SK-N-SH treated with all-trans-retinoic acid at 6 μM for 48 hours (cell line): ENCODE results near the gene GRAMD1B.

Experiments
- BACH2 ChIP-seq: fragments of 250-450 bp; sonication (Bioruptor Pico); IDR thresholded peaks from 2 replicates; pipeline ENCODE4 v1.9.0; 2021; ENCODE audit warnings: mild to moderate bottlenecking, borderline replicate concordance
- CREB5 ChIP-seq: fragments of 250-450 bp; sonication (Bioruptor Pico); IDR thresholded peaks from 2 replicates; pipeline ENCODE4 v1.5.1; 2020; ENCODE audit warnings: low read depth, mild to moderate bottlenecking, moderate library complexity
- RARB ChIP-seq: fragments of 250-450 bp; sonication (Bioruptor Pico); IDR thresholded peaks from 2 replicates; pipeline ENCODE4 v1.8.0; 2021; ENCODE audit warnings: mild to moderate bottlenecking, moderate library complexity
- TOX ChIP-seq: fragments of 250-450 bp; sonication (Bioruptor Pico); IDR thresholded peaks from 2 replicates; pipeline ENCODE4 v1.8.0; 2021; ENCODE audit warnings: mild to moderate bottlenecking, moderate library complexity, borderline replicate concordance
- ZNF565 ChIP-seq: fragments of 450-650 bp; formaldehyde crosslinking; conservative IDR thresholded peaks from 2 replicates; pipeline ENCODE4 v1.5.0; 2020; ENCODE audit warnings: low read depth, mild to moderate bottlenecking, moderate library complexity

GRCh38 chr11:123560006-123560405, 129.9 kb downstream of the GRAMD1B start:
- TF ChIP-seq CREB5 (CRISPR knock-in tag), result no peak
- TF ChIP-seq ZNF565 (CRISPR knock-in tag), result no peak
- no peak for TF ChIP-seq BACH2 (CRISPR knock-in tag)
- TF ChIP-seq RARB (CRISPR knock-in tag), result no peak
- TF ChIP-seq TOX (CRISPR knock-in tag), result no peak
